Astrocyte (in vitro differentiated cells and primary cell): ENCODE results near the gene COPS7A.

Experiments used
- CTCF ChIP-seq: IDR thresholded peaks from 2 replicates; pipeline ENCODE4 v1.5.1; 2011; ENCODE audit warnings: low read depth, mild to moderate bottlenecking, inconsistent platforms, low read length, moderate library complexity; ENCODE audit not compliant: insufficient read depth
- EZH2 ChIP-seq: IDR thresholded peaks from 2 replicates; pipeline ENCODE4 v1.6.1; 2012; ENCODE audit warnings: mild to moderate bottlenecking, low read length, inconsistent platforms; ENCODE audit not compliant: insufficient read depth

- TF ChIP-seq EZH2 (no peak), CTCF (no peak)
These were observed 14.9 kb upstream of the COPS7A start for GRCh38 chr12:6708960-6709394.
